Activated CD4-positive, alpha-beta T cell treated with anti-CD3 and anti-CD28 coated beads, Interleukin-10, Interleukin-2, amounts not matched to agents 100 ng/mL and 50 ng/mL, durations not matched to agents 16 hours and 8 hours (primary cell): ENCODE measurements around the gene IGF2BP2.
"Not testable (repeated sequence)": the region's sequence is repeated elsewhere in the genome, so short reads cannot be mapped to it uniquely, and the experiment has no call there.

Experiments used
- DNase-seq: peaks from one replicate; pipeline ENCODE4 v3.0.0-alpha.2; 2020

IGF2BP2 gene

DNA sequence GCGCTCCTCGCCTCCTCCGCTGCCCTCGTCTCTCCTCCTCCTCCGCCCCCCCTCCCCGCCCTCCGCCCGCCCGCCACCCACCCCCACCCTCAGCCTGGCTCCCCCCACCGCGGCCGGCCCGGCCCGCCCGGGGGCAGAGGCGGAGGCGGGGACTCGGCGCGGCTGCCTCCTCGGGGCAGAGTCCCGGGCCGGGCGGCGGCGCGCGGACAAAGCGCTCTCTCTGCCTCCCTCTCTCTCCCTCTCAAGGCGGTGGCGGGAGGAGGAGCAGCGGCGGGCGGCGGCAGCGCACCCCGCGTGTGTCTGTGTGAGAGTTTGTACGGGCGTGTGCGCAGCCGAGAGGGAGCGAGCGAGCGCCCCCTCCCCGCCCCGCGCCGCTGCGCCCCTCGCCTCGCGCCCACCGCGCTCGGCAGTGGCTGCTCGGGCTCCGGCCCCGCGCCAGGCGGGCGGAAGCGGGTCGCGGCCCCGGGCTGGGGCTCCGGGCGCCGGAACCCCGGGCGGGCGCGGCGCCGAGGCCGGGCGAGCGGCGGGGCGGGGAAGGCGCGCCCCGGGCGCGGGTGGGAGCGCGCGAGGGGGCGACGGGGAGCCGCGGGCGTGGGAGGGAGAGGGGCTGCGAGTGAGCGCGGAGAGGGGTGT lies at the start of gene IGF2BP2:
IGF2BP2 (minus strand) TSS at position 37 of the 633 bp plus-strand sequence. CDS start 82 bp downstream, outside the sequence.
- DNase-seq, result peak; percentile 58

DNA sequence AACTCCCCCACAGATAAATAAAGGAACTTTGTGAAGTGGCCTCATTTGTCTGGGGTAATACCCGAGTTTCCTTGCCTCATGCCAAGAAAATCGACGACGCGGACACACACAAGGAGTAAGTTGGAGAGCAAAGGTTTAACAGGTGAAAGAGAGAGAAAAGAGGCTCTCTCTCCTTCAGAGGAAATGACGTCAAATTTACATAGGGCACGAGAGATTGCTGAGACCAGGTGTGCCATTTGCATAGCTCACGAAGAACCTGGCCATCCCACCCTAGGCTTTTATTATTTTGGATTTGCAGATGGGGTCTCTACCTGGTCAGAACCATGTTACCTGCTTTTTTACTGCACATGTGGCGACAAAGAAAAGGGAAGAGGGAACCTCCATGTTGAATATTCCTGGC lies 49.3 kb upstream of the IGF2BP2 start:
- no peak for DNase-seq

- no peak for DNase-seq
These were observed 42.8 kb upstream of the IGF2BP2 start for GRCh38 chr3:185867650-185868049.

DNA sequence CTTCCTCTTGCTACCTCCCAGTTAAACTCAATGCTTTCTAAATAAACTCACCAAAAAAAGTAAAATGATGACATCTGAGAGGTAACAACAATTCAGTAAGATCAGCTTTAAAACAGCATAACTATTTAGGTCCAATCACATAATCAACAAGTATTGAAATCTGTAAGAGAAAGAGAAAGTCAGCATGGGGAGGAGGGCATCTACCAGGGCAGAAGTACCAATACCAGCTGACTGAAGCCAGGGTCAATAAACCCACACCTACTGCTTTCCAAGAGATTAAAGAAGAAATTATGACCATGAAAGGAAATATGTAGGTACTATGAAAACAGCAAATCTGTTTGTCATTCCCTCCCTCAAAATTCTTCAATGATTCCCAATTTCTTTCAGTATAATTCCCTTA lies 42.2 kb upstream of the IGF2BP2 start:
- no peak for DNase-seq

- DNase-seq, result no peak
These were observed 41.7 kb upstream of the IGF2BP2 start for GRCh38 chr3:185866555-185866954.

DNA sequence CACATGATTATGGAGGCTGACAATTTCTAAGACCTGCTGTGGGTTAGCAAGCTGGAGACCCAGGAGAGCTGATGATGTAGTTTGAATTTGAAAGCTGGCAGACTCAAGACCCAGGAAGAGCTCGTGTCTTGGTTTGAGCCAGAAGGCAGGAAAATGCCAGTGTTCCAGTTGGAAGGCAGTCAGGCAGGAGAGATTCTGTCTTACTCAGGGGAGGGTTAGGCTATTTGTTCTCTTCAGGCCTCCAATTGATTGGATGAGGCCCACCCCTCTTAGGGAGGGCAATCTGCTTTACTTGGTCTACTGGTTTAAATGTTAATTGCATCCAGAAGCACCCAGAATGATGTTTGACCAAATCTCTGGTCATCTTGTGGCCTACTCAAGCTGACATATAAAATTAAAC lies 40.4 kb upstream of the IGF2BP2 start:
- DNase-seq, result no peak

- no peak for DNase-seq
These were observed 39.9 kb upstream of the IGF2BP2 start for GRCh38 chr3:185864767-185865166.

GRCh38 chr3:185862920-185863319 lies 38.1 kb upstream of the IGF2BP2 start:
- DNase-seq, result no peak

DNA sequence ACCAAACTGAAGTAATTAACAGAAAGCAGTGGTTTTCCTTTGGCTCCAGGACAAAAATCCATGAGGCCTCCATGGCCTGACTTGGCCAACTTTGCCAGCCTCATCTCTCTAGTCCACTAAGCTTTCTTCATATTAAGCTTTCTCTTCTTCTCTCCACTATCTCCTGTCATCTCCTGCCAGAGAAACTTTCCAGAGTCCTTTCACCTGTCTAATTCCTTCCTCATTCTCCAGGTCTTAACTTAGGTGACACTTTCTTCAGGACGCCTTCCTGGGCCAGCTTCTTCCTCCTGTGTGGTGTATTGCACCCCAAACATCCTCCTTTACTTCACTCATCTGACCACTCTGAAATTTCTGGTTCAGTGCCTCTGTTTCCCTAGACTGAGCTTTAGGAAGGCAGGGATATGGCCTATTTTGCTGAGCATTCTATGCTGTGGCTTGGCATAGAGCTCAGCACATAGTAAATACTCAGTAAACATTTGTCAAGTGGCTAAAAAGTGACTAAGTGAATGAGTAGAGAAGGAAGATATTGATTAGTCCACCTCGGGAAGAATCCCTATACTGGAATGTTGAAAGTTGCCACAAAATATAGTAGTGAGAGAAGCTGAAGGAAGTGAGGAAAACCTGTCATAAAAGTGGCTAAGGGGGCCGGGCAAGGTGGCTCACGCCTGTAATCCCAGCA lies 34.6 kb upstream of the IGF2BP2 start:
- no peak for DNase-seq

DNA sequence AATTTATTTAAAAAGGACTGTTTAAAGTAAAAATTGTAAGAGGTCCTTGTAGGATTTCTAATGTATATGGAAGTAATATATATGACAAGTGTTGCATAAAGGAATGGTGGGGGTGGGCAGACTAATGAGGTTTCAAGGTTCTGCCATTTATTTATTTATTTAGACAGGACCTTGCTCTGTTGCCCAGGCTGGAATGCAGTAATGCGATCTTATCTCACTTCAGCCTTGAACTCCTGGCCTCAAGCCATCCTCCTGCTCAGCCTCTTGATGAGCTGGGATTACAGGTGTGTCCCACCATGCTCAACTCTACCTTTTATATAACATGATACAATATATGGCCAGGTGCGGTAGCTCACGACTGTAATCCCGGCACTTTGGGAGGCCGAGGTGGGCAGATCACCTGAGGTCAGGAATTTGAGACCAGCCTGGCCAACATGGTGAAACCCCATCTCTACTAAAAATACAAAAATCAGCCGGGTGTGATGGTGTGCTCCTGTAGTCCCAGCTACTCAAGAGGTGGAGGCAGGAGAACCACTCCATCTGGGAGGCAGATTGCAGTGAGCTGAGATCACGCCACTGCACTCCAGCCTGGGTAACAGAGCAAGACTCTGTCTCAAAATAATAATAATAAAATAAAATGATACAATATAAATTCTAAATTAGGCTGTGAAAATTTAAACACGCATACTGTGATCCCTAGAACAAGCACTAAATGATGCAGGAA lies 33.8 kb upstream of the IGF2BP2 start:
- DNase-seq, result no peak

GRCh38 chr3:185857208-185857607 lies 32.4 kb upstream of the IGF2BP2 start:
- no peak for DNase-seq

GRCh38 chr3:185856652-185857051 lies 31.8 kb upstream of the IGF2BP2 start:
- no peak for DNase-seq

DNA sequence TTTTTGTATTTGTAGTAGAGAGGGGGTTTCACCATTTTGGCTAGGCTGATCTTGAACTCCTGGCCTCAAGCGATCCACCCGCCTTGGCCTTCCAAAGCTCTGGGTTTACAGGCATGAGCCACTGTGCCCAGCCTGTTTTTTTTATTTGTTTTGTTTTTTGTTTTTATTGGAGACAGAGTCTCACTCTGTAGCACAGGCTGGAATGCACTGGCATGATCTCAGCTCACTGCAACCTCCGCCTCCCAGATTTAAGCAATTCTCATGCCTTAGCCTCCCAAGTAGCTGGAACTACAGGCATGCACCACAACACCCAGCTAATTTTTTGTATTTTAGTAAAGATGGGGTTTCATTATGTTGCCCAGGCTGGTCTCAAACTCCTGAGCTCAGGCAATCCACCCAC lies 28.9 kb upstream of the IGF2BP2 start:
- not testable (repeated sequence) for DNase-seq

DNA sequence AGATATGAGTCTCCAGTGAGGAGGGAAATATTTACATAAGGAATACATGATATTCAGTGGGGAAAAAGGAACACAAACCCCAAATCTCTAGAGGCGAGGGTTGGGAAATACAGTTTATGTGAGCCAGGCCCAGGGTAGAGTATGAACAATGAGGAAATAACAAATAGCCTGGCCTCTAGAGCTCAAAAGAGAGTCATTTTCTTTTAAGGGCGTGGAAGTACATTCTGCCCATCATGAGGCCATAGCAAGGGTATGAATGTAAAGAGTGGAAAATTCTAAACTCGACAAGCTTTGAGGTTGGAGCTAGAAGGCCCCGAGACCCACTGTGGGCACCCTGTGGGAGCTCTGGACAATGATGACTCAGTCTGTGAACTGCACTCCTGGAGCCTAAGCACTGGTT lies 27.8 kb upstream of the IGF2BP2 start:
- DNase-seq, result no peak

- no peak for DNase-seq
These were observed 27.1 kb upstream of the IGF2BP2 start for GRCh38 chr3:185851959-185852358.

- no peak for DNase-seq
These were observed 26.2 kb upstream of the IGF2BP2 start for GRCh38 chr3:185851046-185851445.

DNA sequence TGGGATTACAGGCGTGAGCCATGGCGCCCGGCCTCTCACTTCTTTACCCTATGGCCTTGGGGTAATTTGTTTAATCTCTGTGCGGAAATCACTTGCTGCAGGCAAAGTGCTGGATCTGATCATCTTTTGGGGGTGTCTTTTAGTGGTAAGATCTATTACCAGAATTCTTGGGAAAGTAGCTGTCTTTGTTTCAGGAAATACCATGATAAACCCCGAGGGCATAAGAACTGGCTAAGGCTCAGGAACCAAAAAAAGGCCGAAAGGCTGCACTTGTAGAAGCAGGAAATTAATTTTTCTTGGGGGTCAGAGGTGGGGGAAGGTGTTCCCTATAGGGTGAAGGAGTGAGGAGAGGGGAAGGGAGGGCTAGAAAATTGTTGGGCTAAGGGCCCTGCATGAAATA lies 22.7 kb upstream of the IGF2BP2 start:
- no peak for DNase-seq

GRCh38 chr3:185846037-185846436 lies 21.2 kb upstream of the IGF2BP2 start:
- DNase-seq, result no peak

DNA sequence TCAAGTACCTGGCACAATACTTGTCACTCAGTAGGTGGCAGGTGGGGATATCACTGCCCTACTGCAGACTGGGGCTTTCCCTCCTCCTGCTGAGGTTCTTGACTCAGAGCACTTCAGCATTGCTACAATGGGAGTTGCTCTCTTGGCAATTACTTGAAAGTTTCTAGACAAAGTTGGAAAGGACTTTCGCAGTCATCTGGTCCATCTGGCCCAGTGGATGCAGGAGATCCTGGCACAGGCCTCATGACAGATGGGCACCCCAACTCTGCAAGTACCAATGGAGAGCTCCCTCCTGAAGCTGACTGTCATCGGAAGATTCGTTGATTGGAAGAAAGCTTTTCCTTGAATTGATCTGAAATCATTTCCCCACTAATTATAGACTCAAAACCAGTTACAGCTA lies 19.2 kb upstream of the IGF2BP2 start:
- no peak for DNase-seq

- no peak for DNase-seq
These were observed 18.8 kb upstream of the IGF2BP2 start for GRCh38 chr3:185843635-185844034.

- no peak for DNase-seq
These were observed 18.3 kb upstream of the IGF2BP2 start for GRCh38 chr3:185843126-185843525.

DNA sequence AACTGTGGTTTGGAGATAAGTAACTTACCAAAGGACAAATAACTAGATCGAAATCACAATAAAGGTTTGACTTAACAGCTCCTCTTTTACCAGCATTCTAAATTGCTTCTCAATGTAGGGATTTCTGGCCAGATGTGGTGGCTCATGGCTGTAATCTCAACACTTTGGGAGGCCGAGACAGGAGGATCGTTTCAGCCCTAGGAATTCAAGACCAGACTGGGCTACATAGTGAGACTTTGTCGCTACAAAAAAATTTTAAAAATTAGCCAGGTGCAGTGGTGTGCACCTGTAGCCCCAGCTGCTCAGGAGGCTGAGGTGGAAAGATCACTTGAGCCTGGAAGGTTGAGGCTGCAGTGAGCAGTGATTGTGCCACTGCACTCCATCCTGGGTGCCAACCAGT lies 17.4 kb upstream of the IGF2BP2 start:
- DNase-seq, result no peak

- not testable (repeated sequence) for DNase-seq
These were observed 13.7 kb upstream of the IGF2BP2 start for GRCh38 chr3:185838417-185838989.

GRCh38 chr3:185837414-185837813 lies 12.6 kb upstream of the IGF2BP2 start:
- no peak for DNase-seq
